IMR-90 (cell line): Measurements from ENCODE around the gene MNAT1. TPM values are rescaled to one million over a fixed set of nuclear protein-coding genes. Genes with fewer than 3 reads are reported as not detected.

Experiments used
- ATAC-seq: fragments of 200-7000 bp; cut with Tn5 transposase; 2 replicates; pipeline ENCODE4 v1.9.1; 2020; ENCODE audit warnings: low read depth, mild to moderate bottlenecking, moderate library complexity
- BruUV-seq: library from RNA; stranded (reverse); fragments of 400-500 nt; replicated peaks from 2 replicates; lab custom pipeline; 2021; lab: Mats Ljungman, UMichigan
- CTCF ChIA-PET: fragments of 300-600 bp; formaldehyde crosslinking; extraction: SDS; loops from one replicate; lab custom pipeline; 2021; ENCODE audit warnings: antibody characterized with exemption; lab: Yijun Ruan, JAX
- POLR2A ChIA-PET: fragments of 300-600 bp; sonication (Branson Sonifier 250); formaldehyde crosslinking; loops from one replicate; lab custom pipeline; 2022; ENCODE audit warnings: antibody characterized with exemption; ENCODE audit not compliant: unreplicated experiment; lab: Charles Lee
- DNase-seq: peaks from one replicate; pipeline ENCODE4 v3.0.0; 2013
- H2AFZ ChIP-seq: replicated peaks from 2 replicates; pipeline ENCODE3; 2013; ENCODE audit warnings: low read length, mild to moderate bottlenecking; ENCODE audit not compliant: poor library complexity
- H2AK5ac ChIP-seq: 2 replicates; pipeline ENCODE4 v1.6.1; 2013; ENCODE audit warnings: low read depth, low read length, inconsistent platforms
- H2AK9ac ChIP-seq: replicated peaks from 2 replicates; pipeline ENCODE3; 2013; ENCODE audit warnings: mild to moderate bottlenecking, low read depth, low read length, moderate library complexity; ENCODE audit not compliant: poor library complexity
- H2BK120ac ChIP-seq: 2 replicates; pipeline ENCODE4 v1.6.1; 2013; ENCODE audit warnings: low read depth, low read length, inconsistent platforms
- H2BK15ac ChIP-seq: 3 replicates; pipeline ENCODE4 v1.6.1; 2013; ENCODE audit warnings: low read depth, low read length, inconsistent platforms
- H2BK20ac ChIP-seq: 2 replicates; pipeline ENCODE4 v1.6.1; 2013; ENCODE audit warnings: low read depth, mild to moderate bottlenecking, inconsistent platforms, low read length, moderate library complexity
- H2BK5ac ChIP-seq: 2 replicates; pipeline ENCODE4 v1.6.1; 2013; ENCODE audit warnings: mild to moderate bottlenecking, low read depth, low read length, inconsistent platforms; ENCODE audit not compliant: poor library complexity, severe bottlenecking
- H3K14ac ChIP-seq: replicated peaks from 2 replicates; pipeline ENCODE4 v1.6.1; 2013; ENCODE audit warnings: low read depth, low read length, inconsistent platforms
- H3K18ac ChIP-seq: 2 replicates; pipeline ENCODE4 v1.6.1; 2013; ENCODE audit warnings: low read depth, low read length, control low read depth
- H3K23ac ChIP-seq: 2 replicates; pipeline ENCODE4 v1.6.1; 2013; ENCODE audit warnings: low read depth, low read length, inconsistent platforms
- H3K27ac ChIP-seq: 2 replicates; pipeline ENCODE4 v1.5.1; 2013; ENCODE audit warnings: mild to moderate bottlenecking, control low read depth, low read length; ENCODE audit not compliant: insufficient read depth
- H3K27me3 ChIP-seq: 2 replicates; pipeline ENCODE4 v1.6.1; 2013; ENCODE audit warnings: low read length; ENCODE audit not compliant: control insufficient read depth, insufficient read depth
- H3K36me3 ChIP-seq: 2 replicates; pipeline ENCODE4 v1.6.1; 2013; ENCODE audit warnings: low read length, mixed read lengths; ENCODE audit not compliant: control insufficient read depth, insufficient read depth
- H3K4ac ChIP-seq: 2 replicates; pipeline ENCODE4 v1.6.1; 2013; ENCODE audit warnings: low read depth, low read length, inconsistent platforms
- H3K4me1 ChIP-seq: 2 replicates; pipeline ENCODE4 v1.6.1; 2013; ENCODE audit warnings: low read length, mixed read lengths; ENCODE audit not compliant: control insufficient read depth, insufficient read depth
- H3K4me2 ChIP-seq: 2 replicates; pipeline ENCODE4 v1.6.1; 2013; ENCODE audit warnings: low read depth, mild to moderate bottlenecking, control low read depth, low read length, moderate library complexity
- H3K4me3 ChIP-seq: 2 replicates; pipeline ENCODE4 v1.5.1; 2013; ENCODE audit warnings: low read depth, mild to moderate bottlenecking, control low read depth, low read length, moderate library complexity; ENCODE audit not compliant: insufficient read depth
- H3K56ac ChIP-seq: 2 replicates; pipeline ENCODE4 v1.6.1; 2013; ENCODE audit warnings: low read length, inconsistent platforms; ENCODE audit not compliant: insufficient read depth; ENCODE audit errors: extremely low read depth
- H3K79me1 ChIP-seq, 2 experiments: 2 replicates each; pipeline ENCODE4 v1.6.1; 2013; ENCODE audit warnings: low read length in 2 of 2, inconsistent platforms in 1 of 2, low read depth in 1 of 2
- H3K9ac ChIP-seq: 2 replicates; pipeline ENCODE4 v1.6.1; 2013; ENCODE audit warnings: low read depth, low read length, control low read depth
- H3K9me1 ChIP-seq: 2 replicates; pipeline ENCODE4 v1.6.1; 2013; ENCODE audit warnings: low read length, inconsistent platforms; ENCODE audit not compliant: insufficient read depth
- H3K9me3 ChIP-seq: 2 replicates; pipeline ENCODE4 v1.6.1; 2013; ENCODE audit warnings: low read length; ENCODE audit not compliant: control insufficient read depth, insufficient read depth
- H4K20me1 ChIP-seq: 2 replicates; pipeline ENCODE4 v1.6.1; 2013; ENCODE audit warnings: low read length, inconsistent platforms; ENCODE audit not compliant: insufficient read depth
- H4K5ac ChIP-seq: 2 replicates; pipeline ENCODE4 v1.6.1; 2013; ENCODE audit warnings: mild to moderate bottlenecking, low read depth, low read length, control low read depth
- H4K8ac ChIP-seq, 2 experiments: 2 replicates each; pipeline ENCODE4 v1.6.1; 2013; ENCODE audit warnings: low read depth in 2 of 2, low read length in 2 of 2, control low read depth in 1 of 2, inconsistent platforms in 1 of 2
- H4K91ac ChIP-seq: 2 replicates; pipeline ENCODE4 v1.6.1; 2013; ENCODE audit warnings: low read depth, low read length, inconsistent platforms; ENCODE audit not compliant: insufficient read depth
- BHLHE40 ChIP-seq: fragments of 150-350 bp; IDR thresholded peaks from 2 replicates; pipeline ENCODE4 v1.6.1; 2016; ENCODE audit warnings: mild to moderate bottlenecking, low read depth, low read length
- CHD1 ChIP-seq: IDR thresholded peaks from 2 replicates; pipeline ENCODE4 v1.6.1; 2012; ENCODE audit warnings: low read depth, low read length, improper control_type of control experiment
- MAZ ChIP-seq: IDR thresholded peaks from 2 replicates; pipeline ENCODE4 v1.6.1; 2012; ENCODE audit warnings: low read depth, mild to moderate bottlenecking, low read length, improper control_type of control experiment, moderate library complexity, borderline replicate concordance
- POLR2A ChIP-seq: IDR thresholded peaks from 2 replicates; pipeline ENCODE4 v1.6.1; 2012; ENCODE audit warnings: mild to moderate bottlenecking, low read depth, low read length
- RAD21 ChIP-seq: IDR thresholded peaks from 2 replicates; pipeline ENCODE4 v1.6.1; 2012; ENCODE audit warnings: low read length, improper control_type of control experiment
- RCOR1 ChIP-seq: IDR thresholded peaks from 2 replicates; pipeline ENCODE4 v1.6.1; 2012; ENCODE audit warnings: mild to moderate bottlenecking, low read length, improper control_type of control experiment; ENCODE audit not compliant: insufficient replicate concordance
- RFX5 ChIP-seq: IDR thresholded peaks from 2 replicates; pipeline ENCODE4 v1.8.0; 2012; ENCODE audit warnings: low read depth, mild to moderate bottlenecking, low read length, moderate library complexity
- SMC3 ChIP-seq: fragments of 150-350 bp; IDR thresholded peaks from 2 replicates; pipeline ENCODE4 v1.6.1; 2016; ENCODE audit warnings: low read depth, mild to moderate bottlenecking, antibody characterized with exemption, low read length, moderate library complexity
- WGBS, 2 experiments: methylation state at CpG; one replicate each; pipeline versions ENCODE4 v1.1.5 to v1.1.7; 2013; ENCODE audit warnings: missing lambda C conversion rate in 2 of 2; ENCODE audit not compliant: insufficient read length in 1 of 2; ENCODE audit errors: extremely low coverage in 2 of 2; 5-methylcytosine and 5-hydroxymethylcytosine counted together
- dilution Hi-C: fragments of 300-500 bp; cut with HindIII; formaldehyde crosslinking; loops from one replicate; pipeline ENCODE4 v1.14.3; 2018; ENCODE audit warnings: low sequenced_read_pairs; ENCODE audit not compliant: unreplicated experiment
- in situ Hi-C: fragments of 300-500 bp; cut with MboI; formaldehyde crosslinking; loops from 3 replicates; pipeline ENCODE4 v1.14.3; 2019; ENCODE audit warnings: low sequenced_read_pairs, inconsistent platforms, mixed read lengths
- intact Hi-C: fragments of 100-400 bp; cut with micrococcal nuclease; formaldehyde crosslinking; loops from 2 replicates; pipeline ENCODE4 v1.10.0; 2022
- polyA plus RNA-seq, 3 experiments: library from polyadenylated mRNA; depleted of rRNA; stranded (reverse); fragments of >200 nt; gene quantifications; 2 replicates each; pipeline ENCODE4 v1.2.3, GENCODE V29; 2012; ENCODE audit warnings: low replicate concordance in 1 of 3
- total RNA-seq: library from RNA; depleted of rRNA; stranded (reverse); fragments of >200 nt; gene quantifications from 2 replicates; pipeline ENCODE4 v1.2.3, GENCODE V29; 2012

Gene MNAT1
- total and polyA plus RNA-seq, 2 of the 4 experiments (the other 2 are of a cell fraction) = 48.2 to 53.0 TPM

DNA sequence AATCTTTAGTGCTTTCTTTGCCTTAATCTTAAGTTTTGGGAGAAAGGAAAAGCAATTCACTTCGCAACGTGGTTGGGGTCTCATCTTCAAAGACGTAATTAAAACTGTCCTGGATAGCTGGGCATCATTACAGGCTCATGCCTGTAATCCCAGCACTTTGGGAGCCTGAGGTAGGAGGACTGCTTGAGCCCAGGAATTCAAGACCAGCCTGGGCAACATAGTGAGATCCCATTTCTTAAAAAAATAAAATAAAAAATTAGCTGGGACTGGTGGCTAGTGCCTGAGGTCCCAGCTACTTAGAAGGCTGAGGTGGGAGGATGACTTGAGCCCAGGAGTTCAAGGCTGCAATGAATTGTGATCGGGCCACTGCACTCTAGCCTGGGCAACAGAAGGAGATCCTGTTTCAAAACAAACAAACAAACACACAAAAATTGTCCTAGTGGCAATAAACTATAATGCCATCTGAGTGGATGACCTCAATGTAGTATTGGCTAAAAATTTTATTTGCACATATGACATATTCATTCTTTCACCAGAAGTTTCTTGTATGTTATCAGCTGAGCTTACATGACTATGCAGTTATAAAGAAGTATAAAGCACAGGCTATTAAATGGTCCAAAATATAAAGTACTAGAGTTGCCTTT lies 1.6 kb upstream of the MNAT1 start:
- Histone ChIP-seq H3K9me1 (no peaks in the 10 kb centered on the region), H4K91ac (no peak overlapping the region), H3K27me3 (no peaks in the 10 kb centered on the region), H3K4me2 (no peak overlapping the region), H3K4me1 (peaks cover 3% of the 10 kb centered on the region; the same call in 1 of the 2 replicates), H2AFZ (no peak overlapping the region), H3K56ac (no peak overlapping the region), H3K36me3 (no peaks in the 10 kb centered on the region), H3K4me3 (no peak overlapping the region), H4K8ac (no peak overlapping the region), H4K5ac (no peak overlapping the region), H3K4ac (no peak overlapping the region), H2BK20ac (no peak overlapping the region), H3K9ac (no peak overlapping the region), H4K20me1 (no peaks in the 10 kb centered on the region), H3K18ac (no peak overlapping the region), H3K9me3 (no peaks in the 10 kb centered on the region), H3K14ac (no peak overlapping the region), H2BK5ac (no peak overlapping the region), H2BK15ac (no peak overlapping the region), H2AK9ac (no peak overlapping the region), H2AK5ac (no peak overlapping the region), H3K23ac (no peak overlapping the region), H3K27ac (no peak overlapping the region), H2BK120ac (no peak overlapping the region), H3K79me1 (peaks cover 0 to 11% of the 10 kb centered on the region in 2 experiments; a peak in 3 of 4 replicates)
- dilution Hi-C loops (no loop called here), intact Hi-C loops (no loop called here), in situ Hi-C loops (no loop called here)
- ATAC-seq (no peak), DNase-seq (no peak)
- CTCF ChIA-PET = interaction anchor here (1.4 kb wide), 1 partner anchor 9 kb away, joined by 3 read pairs; the partner anchor contains the start of gene SIX4
- 59% methylated on average over 3 of the region's 4 CpGs; no CpG with 5 or more reads in 1 of the 2 experiments for WGBS, 2 experiments
- no TSS peak for BruUV-seq
- TF ChIP-seq RAD21 (no peak), SMC3 (no peak), CHD1 (no peak), RFX5 (no peak), RCOR1 (no peak), POLR2A (no peak), MAZ (no peak), BHLHE40 (no peak)
- POLR2A ChIA-PET = no interaction called here
